HG03378 (cell line): Measurements from ENCODE around the gene IL18RAP.

Experiments used
- ATAC-seq: cut with Tn5 transposase; IDR thresholded peaks from one replicate; pipeline ENCODE4 v1.9.1; 2021; ENCODE audit warnings: mild to moderate bottlenecking, moderate library complexity; ENCODE audit not compliant: unreplicated experiment

IL18RAP gene

GRCh38 chr2:102492006-102492405 is 69.0 kb downstream of the IL18RAP start:
- no peak for ATAC-seq

DNA sequence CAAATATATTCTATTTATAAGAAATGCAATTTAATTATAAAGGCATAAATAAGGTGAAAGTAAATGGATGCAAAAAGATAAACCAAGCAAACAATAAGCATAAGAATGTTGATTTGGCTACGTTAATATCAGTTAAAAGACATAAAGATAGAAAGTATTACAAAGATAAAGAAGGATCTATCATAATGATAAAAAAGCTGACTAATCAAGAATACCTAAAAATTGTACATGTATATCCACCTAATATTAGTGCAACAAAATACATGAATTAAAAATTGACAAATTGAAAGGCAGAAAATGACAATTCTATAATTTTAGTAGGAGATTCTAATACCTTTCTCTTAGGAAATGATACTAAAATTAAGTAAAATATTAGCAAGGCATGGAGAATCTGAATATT is 71.6 kb downstream of the IL18RAP start:
- ATAC-seq: no peak

- ATAC-seq: no peak
Observed at GRCh38 chr2:102498414-102498813, 75.5 kb downstream of the IL18RAP start.

DNA sequence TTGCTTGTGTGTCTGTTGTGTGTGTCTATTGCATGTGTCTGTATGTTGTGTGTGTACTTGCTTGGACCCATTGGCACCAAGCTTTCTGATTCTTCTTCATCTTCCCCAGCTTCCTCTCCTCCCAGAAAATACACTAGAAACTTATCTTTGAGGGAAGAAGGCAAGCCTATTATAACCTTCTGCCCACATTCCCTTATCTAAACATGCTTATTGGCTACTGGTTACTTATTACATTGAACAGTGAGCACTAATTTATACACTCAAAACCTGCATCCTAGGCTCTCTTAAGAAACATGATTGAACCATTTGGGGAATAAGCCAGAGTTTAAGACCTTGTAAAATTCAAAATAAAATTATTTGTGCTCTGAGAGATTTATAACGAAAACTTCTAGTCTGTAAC is 76.6 kb downstream of the IL18RAP start:
- ATAC-seq: no peak
